Karpas-422 (cell line): ENCODE data around the gene FES. TPM values are rescaled to one million over a fixed set of nuclear protein-coding genes. Genes with fewer than 3 reads are reported as not detected.

Experiments used
- DNase-seq: peaks from one replicate; pipeline ENCODE4 v3.0.0-alpha.2; 2015
- H2AFZ ChIP-seq: fragments of 200-600 bp; sonication (generic); 2 replicates; pipeline ENCODE4 v1.6.1; 2014; ENCODE audit warnings: antibody characterized with exemption, low read length, mixed read lengths
- H3K27ac ChIP-seq: fragments of 200-600 bp; sonication (generic); 2 replicates; pipeline ENCODE4 v1.5.1; 2014; ENCODE audit warnings: mild to moderate bottlenecking, low read length, moderate library complexity
- H3K27me3 ChIP-seq: fragments of 200-600 bp; sonication (generic); 2 replicates; pipeline ENCODE4 v1.6.1; 2014; ENCODE audit warnings: low read length, mixed read lengths
- H3K36me3 ChIP-seq: fragments of 200-600 bp; sonication (generic); 2 replicates; pipeline ENCODE4 v1.6.1; 2014; ENCODE audit warnings: low read length, mixed read lengths; ENCODE audit not compliant: insufficient read depth
- H3K4me1 ChIP-seq: fragments of 200-600 bp; sonication (generic); 2 replicates; pipeline ENCODE4 v1.6.1; 2014; ENCODE audit warnings: mild to moderate bottlenecking, low read length, mixed read lengths
- H3K4me2 ChIP-seq: fragments of 200-600 bp; sonication (generic); 2 replicates; pipeline ENCODE4 v1.6.1; 2014; ENCODE audit warnings: low read length, low read depth, mild to moderate bottlenecking; ENCODE audit not compliant: poor library complexity, severe bottlenecking
- H3K4me3 ChIP-seq: fragments of 200-600 bp; sonication (generic); 2 replicates; pipeline ENCODE4 v1.5.1; 2014; ENCODE audit warnings: mild to moderate bottlenecking, antibody characterized with exemption, low read length, mixed read lengths
- H3K79me2 ChIP-seq: fragments of 200-600 bp; sonication (generic); 2 replicates; pipeline ENCODE4 v1.6.1; 2014; ENCODE audit warnings: mild to moderate bottlenecking, low read length, mixed read lengths
- H3K9ac ChIP-seq: fragments of 200-600 bp; sonication (generic); 2 replicates; pipeline ENCODE4 v1.6.0; 2014; ENCODE audit warnings: low read length
- H3K9me2 ChIP-seq: fragments of 200-600 bp; sonication (generic), shearing (Covaris generic); replicated peaks from 2 replicates; pipeline ENCODE4 v1.6.0; 2014; ENCODE audit warnings: mild to moderate bottlenecking, low read length, moderate library complexity; ENCODE audit not compliant: insufficient read depth
- H3K9me3 ChIP-seq: fragments of 300-700, 200-600 bp; sonication (generic); 2 replicates; pipeline ENCODE4 v1.6.1; 2014; ENCODE audit warnings: low read length, mixed read lengths
- H4K20me1 ChIP-seq: fragments of 200-600 bp; sonication (generic); 2 replicates; pipeline ENCODE4 v1.6.1; 2014; ENCODE audit warnings: mild to moderate bottlenecking, antibody characterized with exemption, low read length, low read depth; ENCODE audit not compliant: insufficient read depth
- total RNA-seq: library from RNA; depleted of rRNA; stranded (reverse); fragments of >200 nt; shearing (Covaris generic); gene quantifications from 2 replicates; pipeline ENCODE4 v1.2.3, GENCODE V29; 2014; ENCODE audit warnings: low replicate concordance

The FES gene
- total RNA-seq, 1 experiment from 2014 or later, result 33.7 TPM

- Histone ChIP-seq H4K20me1 (no peaks in the 10 kb centered on the region), H3K4me2 (no peak overlapping the region), H3K9ac (no peak overlapping the region), H3K79me2 (peaks cover 4% of the 10 kb centered on the region; the same call in 1 of the 2 replicates), H3K4me3 (no peak overlapping the region), H3K4me1 (peaks cover 56% of the 10 kb centered on the region), H3K27ac (no peak overlapping the region), H3K27me3 (no peaks in the 10 kb centered on the region), H3K9me3 (no peaks in the 10 kb centered on the region), H3K9me2 (no peaks in the 10 kb centered on the region), H2AFZ (no peak overlapping the region), H3K36me3 (no peaks in the 10 kb centered on the region)
- no peak for DNase-seq
Observed at GRCh38 chr15:90887037-90887481, 2.8 kb downstream of the FES start.

GRCh38 chr15:90889313-90889730, 5.0 kb downstream of the FES start:
- H3K9ac ChIP-seq, result no peak overlapping the region
- DNase-seq, result no peak
- no peak overlapping the region for H3K27ac ChIP-seq
- H3K79me2 ChIP-seq, result peaks cover 4% of the 10 kb centered on the region; the same call in 1 of the 2 replicates
- no peaks in the 10 kb centered on the region for H3K9me3 ChIP-seq
- no peaks in the 10 kb centered on the region for H3K36me3 ChIP-seq
- H3K4me2 ChIP-seq, result no peak overlapping the region
- no peaks in the 10 kb centered on the region for H4K20me1 ChIP-seq
- no peak overlapping the region for H2AFZ ChIP-seq
- no peak overlapping the region for H3K4me3 ChIP-seq
- H3K27me3 ChIP-seq, result no peaks in the 10 kb centered on the region
- no peaks in the 10 kb centered on the region for H3K9me2 ChIP-seq
- peaks cover 33% of the 10 kb centered on the region for H3K4me1 ChIP-seq

GRCh38 chr15:90889736-90890456, 5.6 kb downstream of the FES start:
- H3K4me1 ChIP-seq, result peaks cover 27% of the 10 kb centered on the region
- H3K4me3 ChIP-seq, result no peak overlapping the region
- H3K9ac ChIP-seq, result no peak overlapping the region
- no peak for DNase-seq
- H3K9me2 ChIP-seq, result no peaks in the 10 kb centered on the region
- H3K27ac ChIP-seq, result no peak overlapping the region
- H3K27me3 ChIP-seq, result no peaks in the 10 kb centered on the region
- no peaks in the 10 kb centered on the region for H3K9me3 ChIP-seq
- no peak overlapping the region for H3K4me2 ChIP-seq
- H3K79me2 ChIP-seq, result peaks cover 4% of the 10 kb centered on the region; the same call in 1 of the 2 replicates
- no peak overlapping the region for H2AFZ ChIP-seq
- H4K20me1 ChIP-seq, result no peaks in the 10 kb centered on the region
- H3K36me3 ChIP-seq, result no peaks in the 10 kb centered on the region

- no peaks in the 10 kb centered on the region for H3K27me3 ChIP-seq
- H2AFZ ChIP-seq, result no peak overlapping the region
- no peak overlapping the region for H3K4me2 ChIP-seq
- no peak for DNase-seq
- no peaks in the 10 kb centered on the region for H4K20me1 ChIP-seq
- no peaks in the 10 kb centered on the region for H3K9me2 ChIP-seq
- H3K79me2 ChIP-seq, result peaks cover 4% of the 10 kb centered on the region; the same call in 1 of the 2 replicates
- no peak overlapping the region for H3K4me3 ChIP-seq
- no peaks in the 10 kb centered on the region; the same call in 1 of the 2 replicates for H3K36me3 ChIP-seq
- H3K4me1 ChIP-seq, result peaks cover 18% of the 10 kb centered on the region
- H3K9ac ChIP-seq, result no peak overlapping the region
- no peak overlapping the region for H3K27ac ChIP-seq
- no peaks in the 10 kb centered on the region for H3K9me3 ChIP-seq
Observed at GRCh38 chr15:90890839-90891238, 6.5 kb downstream of the FES start.

GRCh38 chr15:90891346-90891949, 7.1 kb downstream of the FES start:
- no peaks in the 10 kb centered on the region; the same call in 1 of the 2 replicates for H3K36me3 ChIP-seq
- no peaks in the 10 kb centered on the region for H3K9me3 ChIP-seq
- H3K79me2 ChIP-seq, result peaks cover 1% of the 10 kb centered on the region; the same call in 1 of the 2 replicates
- H4K20me1 ChIP-seq, result no peaks in the 10 kb centered on the region
- H3K9me2 ChIP-seq, result no peaks in the 10 kb centered on the region
- no peak overlapping the region for H3K27ac ChIP-seq
- no peak overlapping the region for H3K9ac ChIP-seq
- no peak for DNase-seq
- H2AFZ ChIP-seq, result no peak overlapping the region
- no peaks in the 10 kb centered on the region for H3K27me3 ChIP-seq
- H3K4me1 ChIP-seq, result peaks cover 12% of the 10 kb centered on the region
- H3K4me2 ChIP-seq, result no peak overlapping the region
- no peak overlapping the region for H3K4me3 ChIP-seq

GRCh38 chr15:90892023-90892422, 7.7 kb downstream of the FES start:
- Histone ChIP-seq H4K20me1 (no peaks in the 10 kb centered on the region), H3K27ac (no peak overlapping the region), H3K27me3 (no peaks in the 10 kb centered on the region), H3K9me2 (no peaks in the 10 kb centered on the region), H3K79me2 (no peaks in the 10 kb centered on the region), H3K9ac (no peak overlapping the region), H3K36me3 (no peaks in the 10 kb centered on the region; the same call in 1 of the 2 replicates), H3K4me3 (no peak overlapping the region), H3K4me1 (peaks cover 10% of the 10 kb centered on the region), H3K4me2 (no peak overlapping the region), H3K9me3 (no peaks in the 10 kb centered on the region), H2AFZ (no peak overlapping the region)
- DNase-seq, result no peak

- H3K36me3 ChIP-seq, result no peaks in the 10 kb centered on the region; the same call in 1 of the 2 replicates
- no peaks in the 10 kb centered on the region for H3K79me2 ChIP-seq
- no peak overlapping the region for H3K9ac ChIP-seq
- peak overlapping the region; percentile 51; the same call in 1 of the 2 replicates for H3K4me3 ChIP-seq
- no peak overlapping the region for H3K4me2 ChIP-seq
- H3K9me3 ChIP-seq, result no peaks in the 10 kb centered on the region
- DNase-seq, result no peak
- peaks cover 10% of the 10 kb centered on the region for H3K4me1 ChIP-seq
- H3K27ac ChIP-seq, result no peak overlapping the region
- H3K27me3 ChIP-seq, result no peaks in the 10 kb centered on the region
- no peaks in the 10 kb centered on the region for H4K20me1 ChIP-seq
- H2AFZ ChIP-seq, result no peak overlapping the region
- no peaks in the 10 kb centered on the region for H3K9me2 ChIP-seq
Observed at GRCh38 chr15:90892498-90893174, 8.3 kb downstream of the FES start.
